Skeletal muscle satellite cell (primary cell): ENCODE measurements around the gene GTF2A1. TPM values are rescaled to one million over a fixed set of nuclear protein-coding genes. Genes with fewer than 3 reads are reported as not detected.

Experiments used
- H3K27me3 ChIP-seq: 2 replicates; pipeline ENCODE4 v1.7.0; 2013; ENCODE audit warnings: low read length; ENCODE audit not compliant: control insufficient read depth, insufficient read depth
- H3K36me3 ChIP-seq: 2 replicates; pipeline ENCODE4 v1.7.0; 2013; ENCODE audit warnings: mild to moderate bottlenecking, control low read depth, low read length; ENCODE audit not compliant: insufficient read depth
- H3K4me1 ChIP-seq: 2 replicates; pipeline ENCODE4 v1.7.0; 2013; ENCODE audit warnings: low read length; ENCODE audit not compliant: control insufficient read depth, insufficient read depth
- H3K4me2 ChIP-seq: 2 replicates; pipeline ENCODE4 v1.7.0; 2013; ENCODE audit warnings: mild to moderate bottlenecking, low read length
- H3K4me3 ChIP-seq: 2 replicates; pipeline ENCODE4 v1.7.0; 2013; ENCODE audit warnings: low read length
- H3K9ac ChIP-seq: 2 replicates; pipeline ENCODE4 v1.7.0; 2013; ENCODE audit warnings: mild to moderate bottlenecking, low read depth, low read length, moderate library complexity
- H3K9me3 ChIP-seq: replicated peaks from 2 replicates; pipeline ENCODE4 v1.7.0; 2013; ENCODE audit warnings: mild to moderate bottlenecking, control low read depth, low read length
- small RNA-seq: library from RNA; depleted of rRNA; stranded (forward); fragments of <200 nt; gene quantifications from one replicate; pipeline ENCODE3, GENCODE V24; 2012

GTF2A1 gene

GRCh38 chr14:81125536-81125935 lies 95.2 kb downstream of the GTF2A1 start:
- no peak overlapping the region for H3K4me2 ChIP-seq
- no peaks in the 10 kb centered on the region for H3K36me3 ChIP-seq
- H3K4me3 ChIP-seq, result no peak overlapping the region
- no peaks in the 10 kb centered on the region for H3K27me3 ChIP-seq
- H3K9me3 ChIP-seq, result no peaks in the 10 kb centered on the region
- H3K9ac ChIP-seq, result no peak overlapping the region
- no peaks in the 10 kb centered on the region for H3K4me1 ChIP-seq

Small RNAs within 50 kb of the gene (small RNA-seq; reads per million reads assigned to genes)
- gene DYNLL1P1 (not detected), gene SNORA79 (144 reads per million, percentile 97 among the genes with 10 or more reads in this experiment)
